Activated CD4-positive, alpha-beta T cell treated with anti-CD3 and anti-CD28 coated beads, Interleukin-2, amount 10 ng/mL, durations not matched to agents 7 days and 5 days (primary cell): ENCODE data around the gene ST8SIA1. TPM values are rescaled to one million over a fixed set of nuclear protein-coding genes. Genes with fewer than 3 reads are reported as not detected.

Experiments
- CTCF ChIA-PET: fragments of 350-600 bp; sonication (Branson Sonifier 250); formaldehyde crosslinking; loops from one replicate; lab custom pipeline; 2021; ENCODE audit warnings: antibody characterized with exemption; lab: Charles Lee
- POLR2A ChIA-PET: fragments of 350-600 bp; sonication (Branson Sonifier 250); formaldehyde crosslinking; loops from one replicate; lab custom pipeline; 2021; ENCODE audit warnings: antibody characterized with exemption; lab: Charles Lee
- DNase-seq: peaks from one replicate; pipeline ENCODE4 v3.0.0-alpha.2; 2020
- H3K27ac Mint-ChIP-seq: one replicate; pipeline ENCODE4 v1.8.0; 2021; ENCODE audit warnings: mild to moderate bottlenecking, moderate library complexity, mixed read lengths
- H3K27me3 Mint-ChIP-seq: one replicate; pipeline ENCODE4 v1.8.0; 2021; ENCODE audit warnings: mixed read lengths
- H3K36me3 Mint-ChIP-seq: one replicate; pipeline ENCODE4 v1.8.0; 2021; ENCODE audit warnings: low read depth, mixed read lengths
- H3K4me1 Mint-ChIP-seq: one replicate; pipeline ENCODE4 v1.8.0; 2021; ENCODE audit warnings: mixed read lengths
- H3K4me3 Mint-ChIP-seq: one replicate; pipeline ENCODE4 v1.8.0; 2021; ENCODE audit warnings: mild to moderate bottlenecking, moderate library complexity, mixed read lengths
- H3K9me3 Mint-ChIP-seq: one replicate; pipeline ENCODE4 v1.8.0; 2021; ENCODE audit warnings: mixed read lengths
- total RNA-seq, 2 experiments: library from RNA; stranded (reverse); gene quantifications; one replicate each; pipeline ENCODE4 v1.2.3, GENCODE V29; 2021

ST8SIA1 gene
- total RNA-seq, 2 experiments from 2014 or later, result 0.52 to 0.62 TPM

GRCh38 chr12:22287776-22288621 is 46.5 kb downstream of the ST8SIA1 start:
- H3K4me3 Mint-ChIP-seq, result no peak overlapping the region
- peaks cover 10% of the 10 kb centered on the region for H3K4me1 Mint-ChIP-seq
- CTCF ChIA-PET, result interaction anchor here (0.6 kb wide), 1 partner anchor 11 kb away, joined by 3 read pairs; no protein-coding TSS in a partner anchor
- POLR2A ChIA-PET, result no interaction called here
- no peaks in the 10 kb centered on the region for H3K27me3 Mint-ChIP-seq
- peak overlapping the region; percentile 43 for H3K27ac Mint-ChIP-seq
- H3K9me3 Mint-ChIP-seq, result no peaks in the 10 kb centered on the region
- no peaks in the 10 kb centered on the region for H3K36me3 Mint-ChIP-seq
- no peak for DNase-seq

- Mint-ChIP-seq H3K4me3 (no peak overlapping the region), H3K27me3 (no peaks in the 10 kb centered on the region), H3K36me3 (no peaks in the 10 kb centered on the region), H3K9me3 (no peaks in the 10 kb centered on the region), H3K4me1 (peaks cover 10% of the 10 kb centered on the region), H3K27ac (no peak overlapping the region)
- ChIA-PET POLR2A (no interaction called here), CTCF (interaction anchor here (0.6 kb wide), 1 partner anchor 10 kb away, joined by 3 read pairs; no protein-coding TSS in a partner anchor)
- no peak for DNase-seq
These were observed 47.4 kb downstream of the ST8SIA1 start for GRCh38 chr12:22287101-22287500.

GRCh38 chr12:22286569-22286968 is 47.9 kb downstream of the ST8SIA1 start:
- DNase-seq, result no peak
- CTCF ChIA-PET, result no interaction called here
- Mint-ChIP-seq H3K4me1 (peaks cover 10% of the 10 kb centered on the region), H3K36me3 (no peaks in the 10 kb centered on the region), H3K27me3 (no peaks in the 10 kb centered on the region), H3K9me3 (no peaks in the 10 kb centered on the region), H3K27ac (no peak overlapping the region), H3K4me3 (no peak overlapping the region)
- POLR2A ChIA-PET, result no interaction called here

- CTCF ChIA-PET, result no interaction called here
- Mint-ChIP-seq H3K27ac (no peak overlapping the region), H3K9me3 (no peaks in the 10 kb centered on the region), H3K27me3 (no peaks in the 10 kb centered on the region), H3K36me3 (no peaks in the 10 kb centered on the region), H3K4me3 (no peak overlapping the region), H3K4me1 (peaks cover 10% of the 10 kb centered on the region)
- POLR2A ChIA-PET, result no interaction called here
- no peak for DNase-seq
These were observed 48.7 kb downstream of the ST8SIA1 start for GRCh38 chr12:22285846-22286245.

- DNase-seq, result no peak
- no peaks in the 10 kb centered on the region for H3K36me3 Mint-ChIP-seq
- ChIA-PET POLR2A (no interaction called here), CTCF (no interaction called here)
- no peaks in the 10 kb centered on the region for H3K9me3 Mint-ChIP-seq
- no peak overlapping the region for H3K4me3 Mint-ChIP-seq
- H3K27me3 Mint-ChIP-seq, result no peaks in the 10 kb centered on the region
- H3K27ac Mint-ChIP-seq, result no peak overlapping the region
- H3K4me1 Mint-ChIP-seq, result peaks cover 10% of the 10 kb centered on the region
These were observed 49.6 kb downstream of the ST8SIA1 start for GRCh38 chr12:22284871-22285270.

- H3K36me3 Mint-ChIP-seq, result no peaks in the 10 kb centered on the region
- H3K27ac Mint-ChIP-seq, result no peak overlapping the region
- ChIA-PET POLR2A (no interaction called here), CTCF (interaction anchor here (0.9 kb wide), 1 partner anchor 52 kb away, joined by 3 read pairs; no protein-coding TSS in a partner anchor)
- DNase-seq, result no peak
- no peaks in the 10 kb centered on the region for H3K9me3 Mint-ChIP-seq
- H3K4me1 Mint-ChIP-seq, result peaks cover 8% of the 10 kb centered on the region
- no peaks in the 10 kb centered on the region for H3K27me3 Mint-ChIP-seq
- no peak overlapping the region for H3K4me3 Mint-ChIP-seq
These were observed 51.0 kb downstream of the ST8SIA1 start for GRCh38 chr12:22283508-22283907.

- CTCF ChIA-PET, result interaction anchor here (0.9 kb wide), 1 partner anchor 52 kb away, joined by 3 read pairs; no protein-coding TSS in a partner anchor
- H3K27ac Mint-ChIP-seq, result no peak overlapping the region
- H3K27me3 Mint-ChIP-seq, result no peaks in the 10 kb centered on the region
- DNase-seq, result no peak
- H3K4me1 Mint-ChIP-seq, result peaks cover 3% of the 10 kb centered on the region
- H3K4me3 Mint-ChIP-seq, result no peak overlapping the region
- H3K9me3 Mint-ChIP-seq, result no peaks in the 10 kb centered on the region
- POLR2A ChIA-PET, result no interaction called here
- H3K36me3 Mint-ChIP-seq, result no peaks in the 10 kb centered on the region
These were observed 51.5 kb downstream of the ST8SIA1 start for GRCh38 chr12:22283006-22283506.

- POLR2A ChIA-PET, result no interaction called here
- Mint-ChIP-seq H3K27ac (no peak overlapping the region), H3K4me1 (no peaks in the 10 kb centered on the region), H3K27me3 (no peaks in the 10 kb centered on the region), H3K36me3 (no peaks in the 10 kb centered on the region), H3K9me3 (no peaks in the 10 kb centered on the region), H3K4me3 (no peak overlapping the region)
- CTCF ChIA-PET, result interaction anchor here (0.9 kb wide), 1 partner anchor 53 kb away, joined by 3 read pairs; no protein-coding TSS in a partner anchor
- DNase-seq, result no peak
These were observed 52.2 kb downstream of the ST8SIA1 start for GRCh38 chr12:22282283-22282682.

GRCh38 chr12:22276867-22277266 is 57.6 kb downstream of the ST8SIA1 start:
- no peak overlapping the region for H3K4me3 Mint-ChIP-seq
- no peak for DNase-seq
- no peak overlapping the region for H3K27ac Mint-ChIP-seq
- POLR2A ChIA-PET, result no interaction called here
- H3K4me1 Mint-ChIP-seq, result no peaks in the 10 kb centered on the region
- CTCF ChIA-PET, result interaction anchor here (0.6 kb wide), 1 partner anchor 11 kb away, joined by 3 read pairs; no protein-coding TSS in a partner anchor
- no peaks in the 10 kb centered on the region for H3K9me3 Mint-ChIP-seq
- H3K27me3 Mint-ChIP-seq, result no peaks in the 10 kb centered on the region
- H3K36me3 Mint-ChIP-seq, result no peaks in the 10 kb centered on the region

- CTCF ChIA-PET, result no interaction called here
- no peaks in the 10 kb centered on the region for H3K4me1 Mint-ChIP-seq
- H3K9me3 Mint-ChIP-seq, result no peaks in the 10 kb centered on the region
- DNase-seq, result no peak
- no peaks in the 10 kb centered on the region for H3K36me3 Mint-ChIP-seq
- POLR2A ChIA-PET, result no interaction called here
- no peaks in the 10 kb centered on the region for H3K27me3 Mint-ChIP-seq
- no peak overlapping the region for H3K27ac Mint-ChIP-seq
- no peak overlapping the region for H3K4me3 Mint-ChIP-seq
These were observed 58.2 kb downstream of the ST8SIA1 start for GRCh38 chr12:22276313-22276712.

GRCh38 chr12:22275843-22276242 is 58.7 kb downstream of the ST8SIA1 start:
- H3K4me3 Mint-ChIP-seq, result no peak overlapping the region
- H3K27ac Mint-ChIP-seq, result no peak overlapping the region
- no peaks in the 10 kb centered on the region for H3K4me1 Mint-ChIP-seq
- no peaks in the 10 kb centered on the region for H3K36me3 Mint-ChIP-seq
- no peak for DNase-seq
- CTCF ChIA-PET, result interaction anchor here (0.6 kb wide), 1 partner anchor 832 kb away, joined by 3 read pairs; no protein-coding TSS in a partner anchor
- H3K27me3 Mint-ChIP-seq, result no peaks in the 10 kb centered on the region
- no peaks in the 10 kb centered on the region for H3K9me3 Mint-ChIP-seq
- POLR2A ChIA-PET, result interaction anchor here (0.7 kb wide), 1 partner anchor 141 kb away, joined by 6 read pairs; no protein-coding TSS in a partner anchor

- Mint-ChIP-seq H3K27ac (no peak overlapping the region), H3K9me3 (no peaks in the 10 kb centered on the region), H3K4me3 (no peak overlapping the region), H3K27me3 (no peaks in the 10 kb centered on the region), H3K4me1 (no peaks in the 10 kb centered on the region), H3K36me3 (no peaks in the 10 kb centered on the region)
- no peak for DNase-seq
- ChIA-PET CTCF (interaction anchor here (1.2 kb wide), 1 partner anchor 171 kb away, joined by 3 read pairs; no protein-coding TSS in a partner anchor), POLR2A (no interaction called here)
These were observed 62.0 kb downstream of the ST8SIA1 start for GRCh38 chr12:22272335-22273151.
